Measurements from ENCODE around the gene ADAMTS17. TPM values are rescaled to one million over a fixed set of nuclear protein-coding genes. Genes with fewer than 3 reads are reported as not detected.
"Not testable (repeated sequence)": the region's sequence is repeated elsewhere in the genome, so short reads cannot be mapped to it uniquely, and the experiment has no call there.

Gene ADAMTS17
- total and polyA plus RNA-seq, 4 experiments from 2014 or later = 2.1 to 6.2 (median 4.8) TPM

DNA sequence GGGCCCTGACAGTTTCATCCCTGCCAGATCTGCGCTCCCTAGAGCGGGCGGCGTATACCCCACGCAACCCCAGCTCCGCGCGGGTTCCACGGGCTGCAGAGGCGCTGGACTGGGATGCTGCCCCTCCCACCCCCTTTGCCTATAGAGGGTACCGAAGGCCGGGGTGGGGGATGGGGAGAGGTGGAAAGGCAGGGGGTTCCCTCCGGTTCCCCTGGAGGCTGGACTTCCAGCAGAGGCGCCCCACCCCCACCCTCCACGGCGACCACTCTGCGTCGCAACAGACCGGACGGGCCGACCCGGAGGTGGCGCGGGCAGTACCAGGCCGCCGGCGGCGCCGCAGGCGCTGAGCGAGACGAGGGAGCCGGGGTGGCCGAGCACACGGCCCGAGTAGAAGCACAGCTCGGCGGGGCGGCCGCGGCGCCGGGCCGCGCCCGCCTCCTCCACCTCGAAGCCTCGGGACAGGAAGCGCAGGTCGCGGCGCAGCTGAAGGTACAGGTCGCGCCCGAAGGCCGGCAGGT is 995 bp downstream of the ADAMTS17 start:
- CTCF ChIA-PET (ENCODE audit: partially characterized antibody) = interaction anchor here (1.1 to 10.3 kb wide), 5 partner anchors 9 to 411 kb away, joined by 3 to 151 read pairs (median 53); no protein-coding TSS in a partner anchor
- H3K4me3 ChIP-seq (ENCODE audit: low read length in 2 of 2) = no peak overlapping the region
- peak overlapping the region in 5 of 7 donors; percentile 50 to 83 (median 71) for H3K27ac Mint-ChIP-seq

DNA sequence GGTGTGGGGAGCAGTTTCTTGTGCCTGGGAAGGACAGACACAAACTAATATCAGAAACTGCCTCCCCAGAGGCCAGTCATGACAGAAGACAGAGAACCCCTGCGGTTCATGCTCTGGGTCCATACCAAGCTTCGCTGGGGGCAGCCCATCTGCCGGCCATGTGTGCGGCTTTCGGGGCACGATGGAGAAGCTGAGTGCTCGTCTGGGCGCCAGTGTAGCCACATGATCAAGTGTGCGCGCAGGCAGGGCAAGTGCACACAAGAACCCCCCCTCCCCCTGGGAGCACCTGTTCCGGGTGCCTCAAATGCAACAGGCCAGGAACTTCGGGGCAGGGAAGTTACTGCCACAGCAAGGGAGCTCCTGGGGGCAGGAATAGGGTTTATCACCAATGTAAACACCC is 1.8 kb downstream of the ADAMTS17 start:
- peak overlapping the region in 3 of 7 donors; percentile 1 to 83 (median 71) for H3K27ac Mint-ChIP-seq
- ChIA-PET CTCF (ENCODE audit: partially characterized antibody) (interaction anchor here (1.1 to 10.3 kb wide), 10 partner anchors 10 to 410 kb away, joined by 3 to 151 read pairs (median 7); no protein-coding TSS in a partner anchor), POLR2A (ENCODE audit: partially characterized antibody) (interaction anchor here (0.9 to 4.6 kb wide), 5 partner anchors 10 to 411 kb away, joined by 3 to 32 read pairs (median 24); partner anchors contain the start of genes ASB7 and LINS1)
- peaks cover 13 to 45% (median 24%) of the 10 kb centered on the region in 4 donors for H3K4me1 Mint-ChIP-seq
- DNase-seq = no peak
- Histone ChIP-seq H3K9me3 (ENCODE audit: control insufficient read depth in 1 of 2, low read length in 2 of 2) (no peaks in the 10 kb centered on the region), H3K27ac (ENCODE audit: low read depth, low read length) (no peak overlapping the region), H3K27me3 (ENCODE audit: insufficient read depth, low read length) (no peaks in the 10 kb centered on the region), H3K36me3 (ENCODE audit: insufficient read depth, low read length) (no peaks in the 10 kb centered on the region), H3K4me1 (ENCODE audit: insufficient read depth, low read length) (peaks cover 29% of the 10 kb centered on the region), H3K4me3 (ENCODE audit: low read length in 2 of 2) (no peak overlapping the region)
- H3K4me3 Mint-ChIP-seq = peak overlapping the region; percentile 79 to 86 (median 82)
- no peaks in the 10 kb centered on the region for H3K9me3 Mint-ChIP-seq
- H3K36me3 Mint-ChIP-seq = peaks cover 0 to 5% of the 10 kb centered on the region in 2 donors
- intact Hi-C loops (cut with micrococcal nuclease) = loop anchor here (1.0 to 10.0 kb wide), 5 partner anchors 208 to 1067 kb away; partner anchors contain the start of genes LYSMD4 and MEF2A
- no peaks in the 10 kb centered on the region for H3K27me3 Mint-ChIP-seq

More for the DNA sequence above, 995 bp downstream of the ADAMTS17 start:
- Histone ChIP-seq H3K36me3 (ENCODE audit: insufficient read depth, low read length) (no peaks in the 10 kb centered on the region), H3K4me1 (ENCODE audit: insufficient read depth, low read length) (peaks cover 22% of the 10 kb centered on the region), H3K9me3 (ENCODE audit: control insufficient read depth in 1 of 2, low read length in 2 of 2) (no peaks in the 10 kb centered on the region), H3K27me3 (ENCODE audit: insufficient read depth, low read length) (no peaks in the 10 kb centered on the region), H3K27ac (ENCODE audit: low read depth, low read length) (no peak overlapping the region)
- POLR2A ChIA-PET (ENCODE audit: partially characterized antibody) = interaction anchor here (0.8 to 4.6 kb wide), 6 partner anchors 10 to 608 kb away, joined by 3 to 32 read pairs (median 8); partner anchors contain the start of genes ASB7, LINS1 and LYSMD4
- Mint-ChIP-seq H3K27me3 (no peaks in the 10 kb centered on the region), H3K4me3 (peak overlapping the region; percentile 79 to 86 (median 82)), H3K36me3 (peaks cover 0 to 5% of the 10 kb centered on the region in 2 donors), H3K4me1 (peaks cover 13 to 37% (median 17%) of the 10 kb centered on the region in 4 donors), H3K9me3 (no peaks in the 10 kb centered on the region)
- intact Hi-C loops (cut with micrococcal nuclease) = loop anchor here (5.0 kb wide), 1 partner anchor 773 kb away; the partner anchor contains the start of gene MEF2A
- no peak for DNase-seq

DNA sequence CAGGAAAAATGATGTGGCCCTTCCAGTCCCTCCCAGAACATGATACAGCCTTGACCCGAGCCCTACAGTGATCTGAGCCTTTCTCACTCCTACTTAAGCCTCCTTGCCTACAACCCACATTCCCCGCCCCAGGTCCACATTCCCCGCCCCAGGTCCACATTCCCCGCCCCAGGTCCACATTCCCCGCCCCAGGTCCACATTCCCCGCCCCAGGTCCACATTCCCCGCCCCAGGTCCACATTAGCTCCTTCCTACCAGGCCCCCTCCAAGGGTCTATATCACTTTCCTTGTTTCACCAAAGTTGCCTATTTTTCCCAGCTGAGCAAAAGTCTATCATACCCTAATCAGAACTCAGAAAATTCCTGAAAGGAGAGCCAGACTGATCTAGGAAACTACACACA is 2.3 kb downstream of the ADAMTS17 start:
- H3K27ac ChIP-seq (ENCODE audit: low read depth, low read length); H3K4me3 ChIP-seq (ENCODE audit: low read length in 2 of 2); H3K36me3 ChIP-seq (ENCODE audit: insufficient read depth, low read length); H3K27me3 ChIP-seq (ENCODE audit: insufficient read depth, low read length); H3K27me3 Mint-ChIP-seq; H3K9me3 Mint-ChIP-seq; H3K9me3 ChIP-seq (ENCODE audit: control insufficient read depth in 1 of 2, low read length in 2 of 2); H3K36me3 Mint-ChIP-seq; DNase-seq: not testable (repeated sequence)
- H3K4me1 ChIP-seq (ENCODE audit: insufficient read depth, low read length) = peaks cover 34% of the 10 kb centered on the region
- ChIA-PET POLR2A (ENCODE audit: partially characterized antibody) (interaction anchor here (1.6 to 4.6 kb wide), 4 partner anchors 10 to 411 kb away, joined by 6 to 32 read pairs (median 26); partner anchors contain the start of genes ASB7 and LINS1), CTCF (ENCODE audit: partially characterized antibody) (interaction anchor here (0.6 to 10.3 kb wide), 29 partner anchors 10 to 1826 kb away, joined by 3 to 151 read pairs (median 4); no protein-coding TSS in a partner anchor)
- H3K27ac Mint-ChIP-seq = peak overlapping the region in 5 of 7 donors; percentile 1 to 81 (median 61)
- intact Hi-C loops (cut with micrococcal nuclease) = loop anchor here (1.0 to 10.0 kb wide), 4 partner anchors 207 to 1066 kb away; partner anchors contain the start of gene LYSMD4
- H3K4me3 Mint-ChIP-seq = peak overlapping the region; percentile 63 to 87 (median 76)
- H3K4me1 Mint-ChIP-seq = peaks cover 14 to 50% (median 27%) of the 10 kb centered on the region in 4 donors

DNA sequence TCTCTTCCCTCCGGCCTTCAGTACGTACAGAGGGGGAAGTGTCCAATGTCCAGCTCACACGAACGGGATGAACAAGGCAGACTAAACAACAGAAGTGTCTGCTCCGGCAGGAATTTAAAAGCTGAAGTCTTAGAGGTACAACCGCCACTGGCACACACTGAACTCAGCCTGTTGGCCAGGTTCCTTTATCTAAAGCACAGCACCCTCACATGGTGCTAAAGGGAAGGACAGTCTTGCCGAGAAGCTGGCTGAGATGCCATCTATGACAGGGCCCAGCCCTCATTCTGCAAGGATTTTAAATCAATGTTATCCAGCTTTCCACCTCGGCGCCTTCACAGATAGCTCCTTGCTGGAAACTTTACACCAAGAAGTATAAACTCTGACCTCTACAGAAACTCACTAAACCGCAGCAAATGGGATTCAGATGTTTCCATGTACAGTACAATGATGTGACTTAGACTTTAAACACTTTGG is 2.8 kb downstream of the ADAMTS17 start:
- intact Hi-C loops (cut with micrococcal nuclease) = loop anchor here (1.0 to 10.0 kb wide), 4 partner anchors 207 to 1066 kb away; partner anchors contain the start of gene LYSMD4
- peaks cover 17 to 55% (median 32%) of the 10 kb centered on the region in 4 donors for H3K4me1 Mint-ChIP-seq
- H3K9me3 Mint-ChIP-seq = no peaks in the 10 kb centered on the region
- Histone ChIP-seq H3K27ac (ENCODE audit: low read depth, low read length) (no peak overlapping the region), H3K4me1 (ENCODE audit: insufficient read depth, low read length) (peaks cover 39% of the 10 kb centered on the region), H3K4me3 (ENCODE audit: low read length in 2 of 2) (no peak overlapping the region), H3K9me3 (ENCODE audit: control insufficient read depth in 1 of 2, low read length in 2 of 2) (no peaks in the 10 kb centered on the region), H3K27me3 (ENCODE audit: insufficient read depth, low read length) (no peaks in the 10 kb centered on the region), H3K36me3 (ENCODE audit: insufficient read depth, low read length) (no peaks in the 10 kb centered on the region)
- CTCF ChIA-PET (ENCODE audit: partially characterized antibody) = interaction anchor here (0.6 to 10.3 kb wide), 32 partner anchors 10 to 1826 kb away, joined by 3 to 151 read pairs (median 4); no protein-coding TSS in a partner anchor
- H3K4me3 Mint-ChIP-seq = peak overlapping the region in 7 of 8 donors; percentile 63 to 87 (median 67)
- DNase-seq = peak; percentile 69 to 78 (median 75)
- POLR2A ChIA-PET (ENCODE audit: partially characterized antibody) = interaction anchor here (0.9 to 4.6 kb wide), 5 partner anchors 9 to 410 kb away, joined by 3 to 32 read pairs (median 24); partner anchors contain the start of genes ASB7 and LINS1
- H3K27ac Mint-ChIP-seq = peak overlapping the region in 6 of 7 donors; percentile 11 to 81 (median 54)
- no peaks in the 10 kb centered on the region for H3K27me3 Mint-ChIP-seq
- H3K36me3 Mint-ChIP-seq = peaks cover 0 to 5% of the 10 kb centered on the region in 2 donors

DNA sequence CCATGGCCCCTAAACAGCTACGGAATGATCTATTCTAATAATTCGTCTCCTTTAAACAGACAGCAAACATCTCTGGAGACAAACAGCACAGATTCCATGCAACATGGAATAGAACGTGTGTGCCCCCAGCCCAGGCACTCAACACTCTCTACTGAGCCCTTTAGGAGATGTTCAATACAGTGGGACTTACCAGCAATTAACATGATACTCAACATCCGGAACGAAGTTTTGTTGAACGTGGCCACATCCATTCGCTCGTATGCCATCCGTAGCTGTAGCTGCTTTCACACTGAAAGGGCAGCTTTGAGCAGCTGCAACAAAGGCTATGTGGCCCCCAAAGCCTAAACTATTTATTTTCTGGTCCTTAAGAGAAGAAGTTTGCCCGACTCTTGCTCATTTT is 3.5 kb downstream of the ADAMTS17 start:
- intact Hi-C loops (cut with micrococcal nuclease) = loop anchor here (2.0 to 10.0 kb wide), 2 partner anchors 409 to 603 kb away; partner anchors contain the start of gene LYSMD4
- no peaks in the 10 kb centered on the region for H3K27me3 Mint-ChIP-seq
- H3K4me3 ChIP-seq (ENCODE audit: low read length in 2 of 2) = no peak overlapping the region
- no peaks in the 10 kb centered on the region for H3K9me3 ChIP-seq (ENCODE audit: control insufficient read depth in 1 of 2, low read length in 2 of 2)
- H3K4me1 ChIP-seq (ENCODE audit: insufficient read depth, low read length) = peaks cover 47% of the 10 kb centered on the region
- H3K4me1 Mint-ChIP-seq = peaks cover 23 to 63% (median 38%) of the 10 kb centered on the region in 4 donors
- H3K36me3 ChIP-seq (ENCODE audit: insufficient read depth, low read length) = no peaks in the 10 kb centered on the region
- H3K4me3 Mint-ChIP-seq = peak overlapping the region in 2 of 8 donors; percentile 33 to 40
- H3K27ac ChIP-seq (ENCODE audit: low read depth, low read length) = no peak overlapping the region
- no peaks in the 10 kb centered on the region for H3K9me3 Mint-ChIP-seq
- POLR2A ChIA-PET (ENCODE audit: partially characterized antibody) = interaction anchor here (0.9 to 4.6 kb wide), 5 partner anchors 8 to 409 kb away, joined by 3 to 32 read pairs (median 24); partner anchors contain the start of genes ASB7 and LINS1
- H3K27me3 ChIP-seq (ENCODE audit: insufficient read depth, low read length) = no peaks in the 10 kb centered on the region
- no peak overlapping the region for H3K27ac Mint-ChIP-seq
- DNase-seq = no peak
- peaks cover 0 to 5% of the 10 kb centered on the region in 2 donors for H3K36me3 Mint-ChIP-seq
- CTCF ChIA-PET (ENCODE audit: partially characterized antibody) = interaction anchor here (0.8 to 10.3 kb wide), 28 partner anchors 9 to 1065 kb away, joined by 3 to 151 read pairs (median 4); no protein-coding TSS in a partner anchor

DNA sequence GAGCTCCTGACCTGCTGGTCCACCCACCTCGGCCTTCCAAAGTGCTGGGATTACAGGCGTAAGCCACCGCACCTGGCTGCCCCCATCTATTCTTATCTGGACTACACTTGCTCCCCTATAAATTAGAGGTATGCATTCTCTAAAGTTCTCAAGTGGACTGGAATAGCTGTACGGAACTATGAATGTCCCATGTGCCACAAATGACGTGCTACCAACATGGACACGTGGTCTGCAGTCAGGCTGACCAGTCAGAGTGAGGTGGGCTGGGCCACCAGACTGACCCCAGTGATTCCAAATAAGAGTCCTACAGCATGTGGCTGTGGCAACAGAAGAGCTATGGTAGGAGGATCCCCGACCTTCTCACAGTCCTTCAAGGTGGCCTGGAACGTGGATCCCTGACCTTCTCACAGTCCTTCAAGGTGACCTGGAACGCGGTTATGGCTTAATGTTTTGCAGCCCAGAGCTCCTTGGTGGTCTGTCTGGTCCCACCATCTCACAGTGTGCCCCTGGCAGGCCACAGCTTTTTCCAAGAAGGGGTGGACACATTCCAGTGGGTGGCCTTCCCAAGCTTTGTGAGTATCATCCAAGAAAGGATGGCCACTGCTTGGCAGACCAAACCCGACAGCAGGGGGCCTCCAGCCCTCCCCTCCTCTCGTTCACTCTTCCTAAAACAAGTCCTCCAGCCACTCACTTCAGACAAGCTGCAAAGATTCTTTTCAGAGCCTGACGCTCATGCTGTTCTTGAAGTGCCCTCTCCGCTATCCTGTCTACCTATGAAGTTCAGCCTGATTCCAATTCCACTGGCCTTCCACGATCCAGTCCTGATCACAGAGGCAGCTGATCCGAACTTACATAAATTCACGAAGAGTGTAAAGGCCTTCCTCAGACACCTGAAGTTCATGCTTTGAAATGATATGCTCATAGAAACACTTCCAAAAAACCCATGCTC is 4.4 kb downstream of the ADAMTS17 start:
- no peak for DNase-seq
- Mint-ChIP-seq H3K4me1 (peaks cover 28 to 71% (median 45%) of the 10 kb centered on the region in 4 donors), H3K27ac (no peak overlapping the region), H3K9me3 (no peaks in the 10 kb centered on the region), H3K36me3 (peaks cover 0 to 5% of the 10 kb centered on the region in 2 donors), H3K27me3 (no peaks in the 10 kb centered on the region), H3K4me3 (no peak overlapping the region)
- Histone ChIP-seq H3K27ac (ENCODE audit: low read depth, low read length) (no peak overlapping the region), H3K27me3 (ENCODE audit: insufficient read depth, low read length) (no peaks in the 10 kb centered on the region), H3K4me3 (ENCODE audit: low read length in 2 of 2) (no peak overlapping the region), H3K36me3 (ENCODE audit: insufficient read depth, low read length) (no peaks in the 10 kb centered on the region), H3K9me3 (ENCODE audit: control insufficient read depth in 1 of 2, low read length in 2 of 2) (no peaks in the 10 kb centered on the region), H3K4me1 (ENCODE audit: insufficient read depth, low read length) (peaks cover 51% of the 10 kb centered on the region)
- intact Hi-C loops (cut with micrococcal nuclease) = loop anchor here (2.0 to 10.0 kb wide), 2 partner anchors 409 to 603 kb away; partner anchors contain the start of gene LYSMD4
- POLR2A ChIA-PET (ENCODE audit: partially characterized antibody) = interaction anchor here (1.3 kb wide), 1 partner anchor 13 kb away, joined by 3 read pairs; no protein-coding TSS in a partner anchor
- CTCF ChIA-PET (ENCODE audit: partially characterized antibody) = interaction anchor here (0.6 to 10.3 kb wide), 12 partner anchors 8 to 412 kb away, joined by 3 to 151 read pairs (median 4); no protein-coding TSS in a partner anchor

Measured in CD4-positive, alpha-beta memory T cell (primary cell).